A549 (cell line): ENCODE results near the gene LCN12. TPM values are rescaled to one million over a fixed set of nuclear protein-coding genes. Genes with fewer than 3 reads are reported as not detected.

Experiments
- ATAC-seq, 2 experiments: fragments of 200-7000 bp in 1 of 2; fragments of >200 bp in 1 of 2; cut with Nextera tagmentation in 1 of 2; cut with Tn5 transposase in 1 of 2; 3 replicates each; pipeline versions ENCODE4 v1.8.0 to v1.9.1; 2018 to 2020; ENCODE audit warnings: mild to moderate bottlenecking in 1 of 2, moderate library complexity in 1 of 2
- CTCF ChIA-PET: fragments of 300-600 bp; sonication (Branson Sonifier 250); formaldehyde crosslinking; extraction: SDS; loops from one replicate; lab custom pipeline; 2021; ENCODE audit warnings: antibody characterized with exemption, inconsistent platforms; lab: Yijun Ruan, JAX
- POLR2A ChIA-PET: fragments of 350-600 bp; formaldehyde crosslinking; extraction: SDS; loops from one replicate; lab custom pipeline; 2021; ENCODE audit warnings: antibody characterized with exemption, inconsistent platforms; lab: Yijun Ruan, JAX
- DNase-seq, 2 experiments: peaks; one replicate each; pipeline versions ENCODE4 v3.0.0 to v3.0.0-alpha.2; 2011 to 2016; ENCODE audit warnings: low read depth in 1 of 2, low spot score in 1 of 2
- FAIRE-seq: peaks from 2 replicates; lab custom pipeline; 2011; peaks lifted over from hg19 to GRCh38; lab: Jason Lieb, UNC
- H3K27ac ChIP-seq, 2 experiments: fragments of >200 bp; sonication (Bioruptor Twin); formaldehyde crosslinking; 3 replicates each; pipeline ENCODE4 v1.5.1; 2016 to 2017
- H3K4me1 ChIP-seq: fragments of >200 bp; sonication (Bioruptor Twin); formaldehyde crosslinking; 3 replicates; pipeline ENCODE4 v1.6.1; 2016
- H3K4me2 ChIP-seq: fragments of >200 bp; sonication (Bioruptor Twin); formaldehyde crosslinking; 3 replicates; pipeline ENCODE4 v1.6.1; 2016
- H3K4me3 ChIP-seq: fragments of >200 bp; sonication (Bioruptor Twin); formaldehyde crosslinking; 3 replicates; pipeline ENCODE4 v1.5.1; 2016
- H3K9me3 ChIP-seq: fragments of >200 bp; sonication (Bioruptor Twin); formaldehyde crosslinking; 3 replicates; pipeline ENCODE4 v1.6.1; 2016
- BCL3 ChIP-seq: fragments of >200 bp; sonication (Bioruptor Twin); formaldehyde crosslinking; IDR thresholded peaks from 3 replicates; pipeline ENCODE4 v1.6.1; 2016
- CBX2 ChIP-seq: fragments of 200-600 bp; sonication (generic); IDR thresholded peaks from 2 replicates; pipeline ENCODE4 v1.6.1; 2016; ENCODE audit warnings: low read depth, mild to moderate bottlenecking, borderline replicate concordance
- CEBPB ChIP-seq, 2 experiments: fragments of >200 bp in 1 of 2; sonication (Bioruptor Twin) in 1 of 2; formaldehyde crosslinking in 1 of 2; IDR thresholded peaks; 2 replicates each; pipeline ENCODE4 v1.6.1; 2012 to 2016
- CHD2 ChIP-seq: fragments of 150-350 bp; IDR thresholded peaks from 2 replicates; pipeline ENCODE4 v1.6.1; 2014; ENCODE audit warnings: low read length; ENCODE audit not compliant: partially characterized antibody
- CHD4 ChIP-seq: fragments of 200-600 bp; sonication (generic); IDR thresholded peaks from 2 replicates; pipeline ENCODE4 v1.6.1; 2016; ENCODE audit warnings: antibody characterized with exemption, mild to moderate bottlenecking, borderline replicate concordance
- CTCF ChIP-seq: fragments of >200 bp; sonication (Bioruptor Twin); formaldehyde crosslinking; IDR thresholded peaks from 3 replicates; pipeline ENCODE4 v1.5.1; 2016
- FOSL2 ChIP-seq, 2 experiments: fragments of 450-650 bp in 1 of 2; fragments of >200 bp in 1 of 2; sonication (Bioruptor Twin) in 1 of 2; formaldehyde crosslinking; IDR thresholded peaks; 2 replicates each; pipeline versions ENCODE4 v1.5.0 to v1.6.1; 2016 to 2020; ENCODE audit warnings: mild to moderate bottlenecking in 1 of 2, moderate library complexity in 1 of 2
- HEYL ChIP-seq: fragments of 250-450 bp; sonication (Bioruptor Pico); IDR thresholded peaks from 2 replicates; pipeline ENCODE4 v1.8.0; 2021; ENCODE audit warnings: mild to moderate bottlenecking, moderate library complexity
- HMGXB4 ChIP-seq: fragments of 250-450 bp; sonication (Bioruptor Pico); IDR thresholded peaks from 2 replicates; pipeline ENCODE4 v1.5.0; 2021; ENCODE audit warnings: mild to moderate bottlenecking, moderate library complexity, borderline replicate concordance
- HOXB13 ChIP-seq: fragments of 250-450 bp; sonication (Bioruptor Pico); IDR thresholded peaks from 2 replicates; pipeline ENCODE4 v1.5.0; 2020; ENCODE audit warnings: low read depth, mild to moderate bottlenecking, moderate library complexity
- NR3C1 ChIP-seq: fragments of >200 bp; sonication (Bioruptor Twin); formaldehyde crosslinking; IDR thresholded peaks from 3 replicates; pipeline ENCODE4 v1.6.1; 2017
- PHF8 ChIP-seq: fragments of 200-600 bp; sonication (generic); IDR thresholded peaks from 2 replicates; pipeline ENCODE4 v1.6.1; 2016; ENCODE audit warnings: low read depth, mild to moderate bottlenecking, antibody characterized with exemption, moderate library complexity, borderline replicate concordance
- RAD21 ChIP-seq, 2 experiments: fragments of >200 bp in 1 of 2; sonication (Bioruptor Twin) in 1 of 2; formaldehyde crosslinking in 1 of 2; IDR thresholded peaks in 1 of 2; conservative IDR thresholded peaks in 1 of 2; 2 replicates in 1 of 2; 3 replicates in 1 of 2; pipeline ENCODE4 v1.6.1; 2012 to 2018; ENCODE audit warnings: inconsistent platforms in 1 of 2
- RFX5 ChIP-seq: fragments of 450-650 bp; IDR thresholded peaks from 2 replicates; pipeline ENCODE4 v1.7.1; 2014; ENCODE audit warnings: antibody characterized with exemption, mild to moderate bottlenecking, moderate library complexity
- SREBF2 ChIP-seq: fragments of 450-650 bp; IDR thresholded peaks from 2 replicates; pipeline ENCODE4 v1.6.1; 2014; ENCODE audit warnings: mild to moderate bottlenecking, moderate library complexity
- ZNF302 ChIP-seq: fragments of 250-450 bp; sonication (Bioruptor Pico); IDR thresholded peaks from 2 replicates; pipeline ENCODE4 v1.9.0; 2021; ENCODE audit warnings: inconsistent platforms, mild to moderate bottlenecking, moderate library complexity
- WGBS: methylation state at CpG from one replicate; pipeline ENCODE4 v1.1.6; 2017; ENCODE audit errors: missing lambda C conversion rate; 5-methylcytosine and 5-hydroxymethylcytosine counted together
- polyA plus RNA-seq, 4 experiments: library from polyadenylated mRNA; depleted of rRNA in 3 of 4; stranded (reverse); fragments of >200 nt; fragmentation: RNase III in 1 of 4; extraction: RNeasy Plus Mini Kit Qiagen cat#74134 plus additional on column Dnase treatment in 1 of 4; gene quantifications; 2 replicates in 3 of 4; 3 replicates in 1 of 4; pipeline ENCODE4 v1.2.3, GENCODE V29; 2011 to 2017
- TF ChIP-seq, protein P1 (sequence below): IDR thresholded peaks from 2 replicates; pipeline ENCODE4 v1.6.1; 2012; ENCODE audit warnings: low read depth, borderline replicate concordance
- TF ChIP-seq, protein P2 (sequence below): fragments of 450-650 bp; IDR thresholded peaks from 2 replicates; pipeline ENCODE4 v1.6.1; 2014; ENCODE audit warnings: antibody characterized with exemption
- TF ChIP-seq, protein P3 (sequence below): fragments of 150-350 bp; IDR thresholded peaks from 2 replicates; pipeline ENCODE4 v1.6.1; 2014; ENCODE audit warnings: low read depth, mild to moderate bottlenecking, low read length
- TF ChIP-seq, protein P4 (sequence below): IDR thresholded peaks from 2 replicates; pipeline ENCODE4 v1.6.1; 2012

The LCN12 gene
- polyA plus RNA-seq, 2 of the 4 experiments (the other 2 are of a cell fraction): 0.74 to 3.0 TPM

DNA sequence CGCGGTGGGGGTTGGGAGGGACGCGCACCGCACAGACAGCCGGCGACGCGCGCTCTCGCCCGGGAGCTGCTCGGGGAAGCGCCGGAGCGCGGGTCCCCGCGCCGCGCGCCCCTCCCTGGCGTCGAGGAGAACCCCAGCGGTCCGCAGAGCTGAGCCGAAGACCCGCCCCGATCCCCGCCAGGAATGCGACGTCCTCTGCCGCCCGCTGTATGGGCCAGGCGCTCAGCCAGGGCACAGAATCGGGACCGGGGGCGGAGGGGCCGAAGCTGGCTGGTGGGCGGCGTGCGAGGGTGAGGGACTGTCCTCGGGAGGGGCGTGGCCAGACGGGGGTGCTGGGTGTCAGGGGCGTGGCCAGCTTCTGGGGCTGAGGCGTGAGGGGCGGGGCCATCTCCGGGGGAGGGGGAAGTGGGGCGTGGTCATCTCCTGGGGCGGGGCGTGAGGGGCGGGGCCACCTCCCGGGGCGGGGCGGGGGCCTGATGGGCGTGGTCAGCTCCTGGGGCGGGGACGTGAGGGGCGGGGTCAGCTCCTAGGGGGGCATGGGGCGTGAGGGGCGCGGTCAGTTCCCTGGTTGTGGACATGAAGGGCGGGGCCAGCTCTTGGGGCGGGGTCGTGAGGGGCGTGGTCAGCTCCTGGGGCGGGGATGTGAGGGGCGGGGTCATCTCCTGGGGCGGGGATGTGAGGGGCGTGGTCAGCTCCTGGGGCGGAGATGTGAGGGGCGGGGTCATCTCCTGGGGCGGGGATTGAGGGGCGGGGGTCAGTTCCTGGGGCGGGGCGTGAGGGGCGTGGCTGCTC is 26.2 kb downstream of the LCN12 start:
- H3K4me2 ChIP-seq: peak overlapping the region; percentile 81
- DNase-seq (peak; percentile 89 to 95), FAIRE-seq (no peak), ATAC-seq (peak; percentile 4 to 56)
- CTCF ChIA-PET: interaction anchor here (0.8 to 1.9 kb wide), 7 partner anchors 11 to 71 kb away, joined by 3 to 6 read pairs (median 3); partner anchors contain the start of gene PAXX
- no CpG with 5 or more reads among the region's 78 CpGs for WGBS
- no peaks in the 10 kb centered on the region for H3K9me3 ChIP-seq
- TF ChIP-seq CTCF (no peak), CBX2 (no peak), RFX5 (no peak), FOSL2 (IDR thresholded peaks at IDR 0.05) (no peak), FOSL2 (CRISPR knock-in tag; IDR thresholded peaks at IDR 0.05) (no peak), HMGXB4 (CRISPR knock-in tag) (no peak), CHD2 (no peak), ZNF302 (CRISPR knock-in tag) (no peak), CEBPB (IDR thresholded peaks at IDR 0.05) (no peak), SREBF2 (no peak), RAD21 (conservative IDR thresholded peaks at IDR 0.05 in 1 of 2, IDR thresholded peaks at IDR 0.05 in 1 of 2) (no peak), HOXB13 (CRISPR knock-in tag) (no peak), BCL3 (no peak), PHF8 (no peak), CHD4 (no peak), HEYL (CRISPR knock-in tag) (no peak), NR3C1 (no peak)
- TF ChIP-seq, protein P1, sequence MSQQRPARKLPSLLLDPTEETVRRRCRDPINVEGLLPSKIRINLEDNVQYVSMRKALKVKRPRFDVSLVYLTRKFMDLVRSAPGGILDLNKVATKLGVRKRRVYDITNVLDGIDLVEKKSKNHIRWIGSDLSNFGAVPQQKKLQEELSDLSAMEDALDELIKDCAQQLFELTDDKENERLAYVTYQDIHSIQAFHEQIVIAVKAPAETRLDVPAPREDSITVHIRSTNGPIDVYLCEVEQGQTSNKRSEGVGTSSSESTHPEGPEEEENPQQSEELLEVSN: no peak; the same call in 1 of the 2 replicates
- TF ChIP-seq, protein P2, sequence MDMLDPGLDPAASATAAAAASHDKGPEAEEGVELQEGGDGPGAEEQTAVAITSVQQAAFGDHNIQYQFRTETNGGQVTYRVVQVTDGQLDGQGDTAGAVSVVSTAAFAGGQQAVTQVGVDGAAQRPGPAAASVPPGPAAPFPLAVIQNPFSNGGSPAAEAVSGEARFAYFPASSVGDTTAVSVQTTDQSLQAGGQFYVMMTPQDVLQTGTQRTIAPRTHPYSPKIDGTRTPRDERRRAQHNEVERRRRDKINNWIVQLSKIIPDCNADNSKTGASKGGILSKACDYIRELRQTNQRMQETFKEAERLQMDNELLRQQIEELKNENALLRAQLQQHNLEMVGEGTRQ: no peak
- TF ChIP-seq, protein P3, sequence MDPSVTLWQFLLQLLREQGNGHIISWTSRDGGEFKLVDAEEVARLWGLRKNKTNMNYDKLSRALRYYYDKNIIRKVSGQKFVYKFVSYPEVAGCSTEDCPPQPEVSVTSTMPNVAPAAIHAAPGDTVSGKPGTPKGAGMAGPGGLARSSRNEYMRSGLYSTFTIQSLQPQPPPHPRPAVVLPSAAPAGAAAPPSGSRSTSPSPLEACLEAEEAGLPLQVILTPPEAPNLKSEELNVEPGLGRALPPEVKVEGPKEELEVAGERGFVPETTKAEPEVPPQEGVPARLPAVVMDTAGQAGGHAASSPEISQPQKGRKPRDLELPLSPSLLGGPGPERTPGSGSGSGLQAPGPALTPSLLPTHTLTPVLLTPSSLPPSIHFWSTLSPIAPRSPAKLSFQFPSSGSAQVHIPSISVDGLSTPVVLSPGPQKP: no peak
- TF ChIP-seq, protein P4, sequence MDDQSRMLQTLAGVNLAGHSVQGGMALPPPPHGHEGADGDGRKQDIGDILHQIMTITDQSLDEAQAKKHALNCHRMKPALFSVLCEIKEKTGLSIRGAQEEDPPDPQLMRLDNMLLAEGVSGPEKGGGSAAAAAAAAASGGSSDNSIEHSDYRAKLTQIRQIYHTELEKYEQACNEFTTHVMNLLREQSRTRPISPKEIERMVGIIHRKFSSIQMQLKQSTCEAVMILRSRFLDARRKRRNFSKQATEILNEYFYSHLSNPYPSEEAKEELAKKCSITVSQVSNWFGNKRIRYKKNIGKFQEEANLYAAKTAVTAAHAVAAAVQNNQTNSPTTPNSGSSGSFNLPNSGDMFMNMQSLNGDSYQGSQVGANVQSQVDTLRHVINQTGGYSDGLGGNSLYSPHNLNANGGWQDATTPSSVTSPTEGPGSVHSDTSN: no peak
- peak overlapping the region; percentile 52 to 94 for H3K27ac ChIP-seq
- peak overlapping the region; percentile 45 for H3K4me3 ChIP-seq
- peaks cover 14% of the 10 kb centered on the region for H3K4me1 ChIP-seq
- POLR2A ChIA-PET: interaction anchor here (0.6 to 1.5 kb wide), 5 partner anchors 14 to 92 kb away, joined by 3 to 20 read pairs (median 3); partner anchors contain the start of genes PAXX and TRAF2
